CD1c-positive myeloid dendritic cell (primary cell): ENCODE measurements around the gene GJD3.

Experiments
- DNase-seq: peaks from one replicate; pipeline ENCODE4 v3.0.0-alpha.2; 2016; ENCODE audit errors: extremely low spot score

GJD3 gene

GRCh38 chr17:40340327-40340726 is 24.2 kb downstream of the GJD3 start:
- no peak for DNase-seq

GRCh38 chr17:40338941-40339649 is 25.4 kb downstream of the GJD3 start:
- no peak for DNase-seq

- DNase-seq, result peak; percentile 46
These were observed 26.5 kb downstream of the GJD3 start for GRCh38 chr17:40338058-40338457.

- DNase-seq, result no peak
These were observed 27.2 kb downstream of the GJD3 start for GRCh38 chr17:40337351-40337750.

- DNase-seq, result no peak
These were observed 28.9 kb downstream of the GJD3 start for GRCh38 chr17:40335620-40336019.

GRCh38 chr17:40333781-40334448 is 30.6 kb downstream of the GJD3 start:
- DNase-seq, result peak; percentile 87

- DNase-seq, result peak; percentile 46
These were observed 32.5 kb downstream of the GJD3 start for GRCh38 chr17:40331743-40332641.

GRCh38 chr17:40330850-40331470 is 33.6 kb downstream of the GJD3 start:
- no peak for DNase-seq

GRCh38 chr17:40329839-40330794 is 34.4 kb downstream of the GJD3 start:
- DNase-seq, result peak; percentile 88

GRCh38 chr17:40328386-40328766 is 36.2 kb downstream of the GJD3 start:
- peak; percentile 49 for DNase-seq

GRCh38 chr17:40327735-40328385 is 36.7 kb downstream of the GJD3 start:
- peak; percentile 45 for DNase-seq

- DNase-seq, result no peak
These were observed 37.2 kb downstream of the GJD3 start for GRCh38 chr17:40327244-40327729.

GRCh38 chr17:40326832-40327199 is 37.7 kb downstream of the GJD3 start:
- no peak for DNase-seq

- DNase-seq, result peak; percentile 49
These were observed 38.3 kb downstream of the GJD3 start for GRCh38 chr17:40326014-40326831.

- peak; percentile 45 for DNase-seq
These were observed 39.2 kb downstream of the GJD3 start for GRCh38 chr17:40325156-40326013.

- DNase-seq, result peak; percentile 71
These were observed 40.9 kb downstream of the GJD3 start for GRCh38 chr17:40323391-40324381.
